CD14-positive monocyte (primary cell): ENCODE results near the gene DYRK1A. TPM values are rescaled to one million over a fixed set of nuclear protein-coding genes. Genes with fewer than 3 reads are reported as not detected.

Experiments
- DNase-seq, 3 donors: peaks; one replicate each; pipeline ENCODE4 v3.0.0-alpha.2; 2011 to 2022
- H2AFZ ChIP-seq: 2 replicates; pipeline ENCODE4 v1.6.0; 2012; ENCODE audit warnings: mild to moderate bottlenecking, low read depth, low read length, inconsistent platforms; ENCODE audit not compliant: insufficient read depth, poor library complexity, severe bottlenecking
- H3K27ac ChIP-seq, 2 donors: 1 replicate in 1 of 2; 2 replicates in 1 of 2; pipeline ENCODE4 v1.5.1; 2012 to 2013; ENCODE audit warnings: low read length in 2 of 2, control low read depth in 1 of 2, inconsistent platforms in 1 of 2, low read depth in 1 of 2, mild to moderate bottlenecking in 1 of 2
- H3K27me3 ChIP-seq, 2 donors: one replicate each; pipeline versions ENCODE4 v1.6.0 to v1.6.1; 2011 to 2013; ENCODE audit warnings: low read length in 2 of 2; ENCODE audit not compliant: control insufficient read depth in 2 of 2, insufficient read depth in 2 of 2
- H3K36me3 ChIP-seq, 2 donors: replicated peaks in 1 of 2; 1 replicate in 1 of 2; 2 replicates in 1 of 2; pipeline versions ENCODE4 v1.5.1 to v1.6.1; 2012 to 2013; ENCODE audit warnings: low read length in 2 of 2, control low read depth in 1 of 2, inconsistent platforms in 1 of 2, mild to moderate bottlenecking in 1 of 2; ENCODE audit not compliant: insufficient read depth in 2 of 2, control insufficient read depth in 1 of 2
- H3K4me1 ChIP-seq, 2 donors: 1 replicate in 1 of 2; 2 replicates in 1 of 2; pipeline versions ENCODE4 v1.5.1 to v1.6.1; 2012 to 2013; ENCODE audit warnings: low read length in 2 of 2, control low read depth in 1 of 2, inconsistent platforms in 1 of 2, mild to moderate bottlenecking in 1 of 2, moderate library complexity in 1 of 2; ENCODE audit not compliant: insufficient read depth in 2 of 2, control insufficient read depth in 1 of 2
- H3K4me2 ChIP-seq: replicated peaks from 2 replicates; pipeline ENCODE3; 2012; ENCODE audit warnings: low read length, moderate library complexity, mild to moderate bottlenecking; ENCODE audit not compliant: poor library complexity, severe bottlenecking; ENCODE audit errors: extremely low read depth
- H3K4me3 ChIP-seq, 3 experiments: fragments of 200-600 bp in 1 of 3; sonication (generic) in 1 of 3; replicated peaks in 1 of 3; 1 replicate in 2 of 3; 2 replicates in 1 of 3; pipeline ENCODE4 v1.5.1; 2011 to 2013; ENCODE audit warnings: low read length in 3 of 3, mild to moderate bottlenecking in 3 of 3, control low read depth in 2 of 3, low read depth in 2 of 3, inconsistent platforms in 1 of 3, moderate library complexity in 1 of 3
- H3K79me2 ChIP-seq: 2 replicates; pipeline ENCODE4 v1.6.0; 2012; ENCODE audit warnings: mild to moderate bottlenecking, control low read depth, inconsistent platforms, low read length, moderate library complexity; ENCODE audit not compliant: insufficient read depth
- H3K9ac ChIP-seq: 2 replicates; pipeline ENCODE4 v1.6.0; 2017; ENCODE audit warnings: low read length, mild to moderate bottlenecking; ENCODE audit not compliant: insufficient read depth, poor library complexity, severe bottlenecking
- H3K9me3 ChIP-seq, 2 donors: replicated peaks in 1 of 2; 1 replicate in 1 of 2; 2 replicates in 1 of 2; pipeline versions ENCODE4 v1.5.1 to v1.6.1; 2012 to 2013; ENCODE audit warnings: low read length in 2 of 2, control low read depth in 1 of 2; ENCODE audit not compliant: control insufficient read depth in 1 of 2, insufficient read depth in 1 of 2
- H4K20me1 ChIP-seq: 2 replicates; pipeline ENCODE4 v1.6.0; 2012; ENCODE audit warnings: mild to moderate bottlenecking, low read length, control low read depth, moderate library complexity; ENCODE audit not compliant: insufficient read depth
- H3K27ac Mint-ChIP-seq, 7 donors: one replicate each; pipeline ENCODE4 v1.8.0; 2020; ENCODE audit warnings: mild to moderate bottlenecking in 7 of 7, mixed read lengths in 7 of 7, moderate library complexity in 6 of 7, inconsistent platforms in 2 of 7
- H3K27me3 Mint-ChIP-seq, 3 donors: one replicate each; pipeline ENCODE4 v1.8.0; 2021 to 2022; ENCODE audit warnings: low read depth in 3 of 3, mild to moderate bottlenecking in 3 of 3, mixed read lengths in 3 of 3, moderate library complexity in 3 of 3, inconsistent platforms in 1 of 3
- H3K36me3 Mint-ChIP-seq, 2 donors: one replicate each; pipeline ENCODE4 v1.8.0; 2020; ENCODE audit warnings: mixed read lengths in 2 of 2, inconsistent platforms in 1 of 2, mild to moderate bottlenecking in 1 of 2
- H3K4me1 Mint-ChIP-seq: one replicate; pipeline ENCODE4 v1.8.0; 2020; ENCODE audit warnings: mild to moderate bottlenecking, mixed read lengths
- H3K4me3 Mint-ChIP-seq, 2 donors: one replicate each; pipeline ENCODE4 v1.8.0; 2020; ENCODE audit warnings: mild to moderate bottlenecking in 2 of 2, mixed read lengths in 2 of 2, moderate library complexity in 1 of 2
- H3K9me3 Mint-ChIP-seq, 7 donors: one replicate each; pipeline ENCODE4 v1.8.0; 2020 to 2022; ENCODE audit warnings: mixed read lengths in 7 of 7, mild to moderate bottlenecking in 6 of 7, moderate library complexity in 6 of 7, inconsistent platforms in 2 of 7
- WGBS: methylation state at CpG from one replicate; pipeline ENCODE4 v1.1.5; 2013; ENCODE audit warnings: missing lambda C conversion rate; ENCODE audit not compliant: insufficient coverage; 5-methylcytosine and 5-hydroxymethylcytosine counted together
- intact Hi-C, 2 donors: fragments of 100-400 bp; cut with micrococcal nuclease; formaldehyde crosslinking; loops; one replicate each; pipeline versions ENCODE4 v1.15.0 to v1.15.1; 2023
- polyA plus RNA-seq, 3 donors: library from polyadenylated mRNA; depleted of rRNA in 1 of 3; unstranded in 2 of 3; stranded (reverse) in 1 of 3; fragments of 300-500 nt in 2 of 3; fragments of >200 nt in 1 of 3; fragmentation: Illumina TruSeq in 2 of 3; gene quantifications; 1 replicate in 2 of 3; 2 replicates in 1 of 3; pipeline ENCODE4 v1.2.3, GENCODE V29; 2012 to 2021
- TF ChIP-seq, protein P1 (sequence below): fragments of 200-600 bp; IDR thresholded peaks from one replicate; pipeline ENCODE4 v1.8.0; 2022; ENCODE audit warnings: antibody characterized with exemption, mild to moderate bottlenecking

DYRK1A gene
- polyA plus RNA-seq, 3 donors, result 1.8 to 53.5 (median 2.4) TPM

- H3K27me3 Mint-ChIP-seq, result no peaks in the 10 kb centered on the region
- no CpG with 5 or more reads among the region's 1 CpG for WGBS
- intact Hi-C loops, result loop anchor here in 1 of 2 donors (10.0 kb wide), 1 partner anchor 63 kb away; no protein-coding TSS in a partner anchor
- Histone ChIP-seq H3K4me1 (peaks cover 8 to 16% of the 10 kb centered on the region in 2 donors), H3K27me3 (no peaks in the 10 kb centered on the region), H3K27ac (peak overlapping the region in 1 of 2 donors; percentile 27), H3K79me2 (peaks cover 98% of the 10 kb centered on the region), H3K9ac (no peak overlapping the region), H2AFZ (no peak overlapping the region), H3K36me3 (peaks cover 0 to 5% of the 10 kb centered on the region in 2 donors), H3K9me3 (no peaks in the 10 kb centered on the region), H4K20me1 (peaks cover 94% of the 10 kb centered on the region), H3K4me3 (no peak overlapping the region), H3K4me2 (no peak overlapping the region)
- no peaks in the 10 kb centered on the region for H3K9me3 Mint-ChIP-seq
- peaks cover 22% of the 10 kb centered on the region for H3K4me1 Mint-ChIP-seq
- peaks cover 5 to 13% of the 10 kb centered on the region in 2 donors for H3K36me3 Mint-ChIP-seq
- DNase-seq, result no peak
- peak overlapping the region in 3 of 7 donors; percentile 23 to 70 (median 28) for H3K27ac Mint-ChIP-seq
- no peak overlapping the region for H3K4me3 Mint-ChIP-seq
- TF ChIP-seq, protein P1, sequence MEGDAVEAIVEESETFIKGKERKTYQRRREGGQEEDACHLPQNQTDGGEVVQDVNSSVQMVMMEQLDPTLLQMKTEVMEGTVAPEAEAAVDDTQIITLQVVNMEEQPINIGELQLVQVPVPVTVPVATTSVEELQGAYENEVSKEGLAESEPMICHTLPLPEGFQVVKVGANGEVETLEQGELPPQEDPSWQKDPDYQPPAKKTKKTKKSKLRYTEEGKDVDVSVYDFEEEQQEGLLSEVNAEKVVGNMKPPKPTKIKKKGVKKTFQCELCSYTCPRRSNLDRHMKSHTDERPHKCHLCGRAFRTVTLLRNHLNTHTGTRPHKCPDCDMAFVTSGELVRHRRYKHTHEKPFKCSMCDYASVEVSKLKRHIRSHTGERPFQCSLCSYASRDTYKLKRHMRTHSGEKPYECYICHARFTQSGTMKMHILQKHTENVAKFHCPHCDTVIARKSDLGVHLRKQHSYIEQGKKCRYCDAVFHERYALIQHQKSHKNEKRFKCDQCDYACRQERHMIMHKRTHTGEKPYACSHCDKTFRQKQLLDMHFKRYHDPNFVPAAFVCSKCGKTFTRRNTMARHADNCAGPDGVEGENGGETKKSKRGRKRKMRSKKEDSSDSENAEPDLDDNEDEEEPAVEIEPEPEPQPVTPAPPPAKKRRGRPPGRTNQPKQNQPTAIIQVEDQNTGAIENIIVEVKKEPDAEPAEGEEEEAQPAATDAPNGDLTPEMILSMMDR, result no peak
Observed at GRCh38 chr21:37437376-37438080, 71.0 kb downstream of the DYRK1A start.

GRCh38 chr21:37443683-37444082 is 77.1 kb downstream of the DYRK1A start:
- Histone ChIP-seq H3K36me3 (peaks cover 2 to 12% of the 10 kb centered on the region in 2 donors), H3K27ac (peak overlapping the region in 1 of 2 donors; percentile 36), H3K9me3 (no peaks in the 10 kb centered on the region), H3K79me2 (peaks cover 100% of the 10 kb centered on the region), H2AFZ (no peak overlapping the region), H3K9ac (no peak overlapping the region), H3K27me3 (no peaks in the 10 kb centered on the region), H3K4me2 (no peak overlapping the region), H3K4me1 (no peaks in the 10 kb centered on the region), H3K4me3 (no peak overlapping the region), H4K20me1 (peaks cover 100% of the 10 kb centered on the region)
- Mint-ChIP-seq H3K4me3 (no peak overlapping the region), H3K27me3 (no peaks in the 10 kb centered on the region), H3K36me3 (peaks cover 9 to 17% of the 10 kb centered on the region in 2 donors), H3K9me3 (no peaks in the 10 kb centered on the region), H3K4me1 (peaks cover 15% of the 10 kb centered on the region), H3K27ac (peak overlapping the region in 2 of 7 donors; percentile 32 to 58)
- TF ChIP-seq, protein P1, result no peak
- WGBS, result no CpG with 5 or more reads among the region's 4 CpGs
- intact Hi-C loops, result no loop called here
- no peak for DNase-seq
